Endothelial cell of umbilical vein (primary cell): ENCODE data around the gene TEX53. TPM values are rescaled to one million over a fixed set of nuclear protein-coding genes. Genes with fewer than 3 reads are reported as not detected.

Experiments
- BruUV-seq: library from RNA; stranded (reverse); fragments of 400-500 nt; replicated peaks from 2 replicates; lab custom pipeline; 2021; lab: Mats Ljungman, UMichigan
- CTCF ChIA-PET: fragments of 300-600, 350-600 bp; sonication (Branson Sonifier 250); formaldehyde crosslinking; loops from one replicate; lab custom pipeline; 2021; ENCODE audit warnings: antibody characterized with exemption, inconsistent platforms; lab: Charles Lee
- POLR2A ChIA-PET: fragments of 300-600, 350-600 bp; sonication (Branson Sonifier 250); formaldehyde crosslinking; loops from one replicate; lab custom pipeline; 2021; ENCODE audit warnings: antibody characterized with exemption, inconsistent platforms; lab: Charles Lee
- DNase-seq: peaks from one replicate; pipeline ENCODE4 v3.0.0-alpha.2; 2011; ENCODE audit warnings: low read depth, low spot score
- FAIRE-seq: peaks from 2 replicates; lab custom pipeline; 2011; peaks lifted over from hg19 to GRCh38; lab: Jason Lieb, UNC
- H2AFZ ChIP-seq: 2 replicates; pipeline ENCODE4 v1.6.0; 2012; ENCODE audit warnings: low read depth, low read length, control low read depth, inconsistent platforms
- H3K27ac ChIP-seq: 2 replicates; pipeline ENCODE4 v1.5.1; 2011; ENCODE audit warnings: low read depth, mild to moderate bottlenecking, control low read depth, low read length, moderate library complexity; ENCODE audit not compliant: insufficient read depth
- H3K27me3 ChIP-seq, 2 experiments: 2 replicates each; pipeline versions ENCODE4 v1.6.0 to v1.6.1; 2011; ENCODE audit warnings: low read length in 2 of 2, mixed read lengths in 1 of 2; ENCODE audit not compliant: control insufficient read depth in 2 of 2, insufficient read depth in 2 of 2
- H3K36me3 ChIP-seq, 2 experiments: 2 replicates in 1 of 2; 3 replicates in 1 of 2; pipeline ENCODE4 v1.5.1; 2011; ENCODE audit warnings: low read length in 2 of 2, mild to moderate bottlenecking in 1 of 2, moderate library complexity in 1 of 2; ENCODE audit not compliant: control insufficient read depth in 2 of 2, insufficient read depth in 2 of 2; ENCODE audit errors: extremely low read depth in 1 of 2
- H3K4me1 ChIP-seq: 3 replicates; pipeline ENCODE4 v1.5.1; 2011; ENCODE audit warnings: mild to moderate bottlenecking, low read length; ENCODE audit not compliant: control insufficient read depth, insufficient read depth; ENCODE audit errors: extremely low read depth
- H3K4me2 ChIP-seq: 2 replicates; pipeline ENCODE4 v1.6.1; 2011; ENCODE audit warnings: low read length, control low read depth, mixed read lengths; ENCODE audit not compliant: insufficient read depth
- H3K4me3 ChIP-seq, 3 experiments: fragments of 200-600 bp in 1 of 3; sonication (generic), shearing (Covaris generic) in 1 of 3; replicated peaks in 1 of 3; 2 replicates each; pipeline ENCODE4 v1.5.1; 2011 to 2016; ENCODE audit warnings: control low read depth in 3 of 3, low read length in 3 of 3, mild to moderate bottlenecking in 2 of 3, inconsistent platforms in 1 of 3, low read depth in 1 of 3, moderate library complexity in 1 of 3; ENCODE audit not compliant: insufficient read depth in 1 of 3
- H3K79me2 ChIP-seq: 2 replicates; pipeline ENCODE4 v1.6.0; 2012; ENCODE audit warnings: low read length, inconsistent platforms; ENCODE audit not compliant: control insufficient read depth, insufficient read depth
- H3K9ac ChIP-seq: replicated peaks from 2 replicates; pipeline ENCODE3; 2011; ENCODE audit warnings: low read length, control low read depth; ENCODE audit not compliant: insufficient read depth; ENCODE audit errors: extremely low read depth
- H3K9me1 ChIP-seq: replicated peaks from 3 replicates; pipeline ENCODE4 v1.6.0; 2011; ENCODE audit warnings: mild to moderate bottlenecking, low read length; ENCODE audit not compliant: control insufficient read depth, insufficient read depth; ENCODE audit errors: extremely low read depth
- H3K9me3 ChIP-seq: replicated peaks from 2 replicates; pipeline ENCODE4 v1.5.1; 2012; ENCODE audit warnings: low read length, inconsistent platforms; ENCODE audit not compliant: control insufficient read depth, insufficient read depth
- H4K20me1 ChIP-seq: replicated peaks from 2 replicates; pipeline ENCODE3; 2011; ENCODE audit warnings: mild to moderate bottlenecking, low read length; ENCODE audit not compliant: control insufficient read depth, insufficient read depth; ENCODE audit errors: extremely low read depth
- FOS ChIP-seq: IDR thresholded peaks from 2 replicates; pipeline ENCODE4 v1.6.1; 2011; ENCODE audit warnings: mild to moderate bottlenecking, low read length, moderate library complexity, borderline replicate concordance; ENCODE audit not compliant: insufficient read depth
- GATA2 ChIP-seq: IDR thresholded peaks from 2 replicates; pipeline ENCODE4 v1.7.0; 2011; ENCODE audit warnings: low read depth, mild to moderate bottlenecking, moderate library complexity, mixed read lengths, low read length; ENCODE audit not compliant: insufficient read length, insufficient read depth
- MYC ChIP-seq: IDR thresholded peaks from one replicate; pipeline ENCODE4 v1.6.1; 2011; ENCODE audit warnings: mild to moderate bottlenecking, low read depth, low read length
- POLR2A ChIP-seq: IDR thresholded peaks from 2 replicates; pipeline ENCODE4 v1.6.1; 2012; ENCODE audit warnings: low read depth, mild to moderate bottlenecking, control low read depth, low read length
- POLR2AphosphoS5 ChIP-seq: IDR thresholded peaks from 2 replicates; pipeline ENCODE4 v1.6.1; 2012; ENCODE audit warnings: low read depth, mild to moderate bottlenecking, control low read depth, low read length, moderate library complexity; ENCODE audit not compliant: insufficient read depth
- dilution Hi-C: fragments of 300-500 bp; cut with MboI; formaldehyde crosslinking; loops from one replicate; pipeline ENCODE4 v1.15.0; 2019; ENCODE audit warnings: low sequenced_read_pairs; ENCODE audit not compliant: extremely low pct_ligation_motif_present
- intact Hi-C: fragments of 100-400 bp; cut with micrococcal nuclease; formaldehyde crosslinking; loops from one replicate; pipeline ENCODE4 v1.10.0; 2022
- polyA plus RNA-seq, 4 experiments: library from polyadenylated mRNA; depleted of rRNA in 3 of 4; stranded (reverse) in 3 of 4; unstranded in 1 of 4; fragments of >200 nt; gene quantifications; 2 replicates each; pipeline versions ENCODE4 v1.2.1 to v1.2.3, GENCODE V29; 2011 to 2012; ENCODE audit warnings: missing spikeins in 1 of 4
- total RNA-seq: library from RNA; stranded (reverse); gene quantifications from 2 replicates; pipeline ENCODE4 v1.2.3, GENCODE V29; 2021
- TF ChIP-seq, protein P1 (sequence below): IDR thresholded peaks from 2 replicates; pipeline ENCODE4 v1.6.1; 2011; ENCODE audit not compliant: insufficient read depth, insufficient read length
- TF ChIP-seq, protein P2 (sequence below), 2 donors: IDR thresholded peaks; 1 replicate in 1 of 2; 2 replicates in 1 of 2; pipeline ENCODE4 v1.5.1; 2011; ENCODE audit warnings: low read length in 2 of 2, mild to moderate bottlenecking in 2 of 2, moderate library complexity in 2 of 2, control low read depth in 1 of 2, inconsistent platforms in 1 of 2, low read depth in 1 of 2; ENCODE audit not compliant: insufficient read depth in 1 of 2; ENCODE audit errors: extremely low read depth in 1 of 2

The TEX53 gene
- total and polyA plus RNA-seq, 2 donors (not counting 3 experiments of a cell fraction or from before 2014, with no cell fraction given) = not detected

DNA sequence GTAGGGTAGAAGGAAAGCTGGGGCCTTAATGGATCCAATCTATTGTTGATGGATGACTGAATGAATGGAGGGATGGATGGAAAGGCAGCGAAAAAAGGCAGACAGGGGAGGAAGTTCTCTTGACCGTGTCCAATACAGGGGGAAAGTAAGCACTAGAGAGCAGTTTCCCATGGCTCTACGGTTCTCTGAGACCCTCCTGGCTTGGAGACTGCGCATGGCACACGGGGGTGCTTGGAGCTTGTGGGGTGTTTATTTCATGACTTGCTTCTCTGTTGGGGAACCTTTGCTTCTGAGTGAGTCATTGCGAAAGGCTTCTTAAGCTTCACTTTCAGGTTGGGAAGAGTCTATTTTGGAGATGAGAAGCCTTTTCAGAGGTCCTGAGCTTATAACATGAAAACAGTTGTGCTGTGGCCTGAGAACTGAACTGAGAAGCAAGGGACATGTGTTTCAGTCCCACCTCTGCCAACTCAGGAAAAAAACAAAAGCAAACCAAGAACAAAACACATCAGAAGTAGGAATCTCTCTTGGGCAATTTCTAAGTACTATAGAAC is 37.2 kb upstream of the TEX53 start:
- H3K79me2 ChIP-seq = no peaks in the 10 kb centered on the region
- dilution Hi-C loops (no loop called here), intact Hi-C loops (no loop called here)
- no TSS peak for BruUV-seq
- no peaks in the 10 kb centered on the region for H4K20me1 ChIP-seq
- H3K9ac ChIP-seq = no peak overlapping the region
- peaks cover 8% of the 10 kb centered on the region for H3K4me1 ChIP-seq
- no peaks in the 10 kb centered on the region for H3K27me3 ChIP-seq
- H3K9me3 ChIP-seq = no peaks in the 10 kb centered on the region
- ChIA-PET POLR2A (no interaction called here), CTCF (interaction anchor here (1.3 kb wide), 1 partner anchor 14 kb away, joined by 3 read pairs; no protein-coding TSS in a partner anchor)
- no peak overlapping the region for H3K27ac ChIP-seq
- H3K4me2 ChIP-seq = no peak overlapping the region
- H3K36me3 ChIP-seq = no peaks in the 10 kb centered on the region
- no peak overlapping the region for H3K4me3 ChIP-seq
- no peaks in the 10 kb centered on the region for H3K9me1 ChIP-seq
- FAIRE-seq = no peak
- no peak for DNase-seq
- TF ChIP-seq MYC (no peak), FOS (no peak)
- TF ChIP-seq, protein P1, sequence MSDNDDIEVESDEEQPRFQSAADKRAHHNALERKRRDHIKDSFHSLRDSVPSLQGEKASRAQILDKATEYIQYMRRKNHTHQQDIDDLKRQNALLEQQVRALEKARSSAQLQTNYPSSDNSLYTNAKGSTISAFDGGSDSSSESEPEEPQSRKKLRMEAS = no peak
- no peak overlapping the region for H2AFZ ChIP-seq

DNA sequence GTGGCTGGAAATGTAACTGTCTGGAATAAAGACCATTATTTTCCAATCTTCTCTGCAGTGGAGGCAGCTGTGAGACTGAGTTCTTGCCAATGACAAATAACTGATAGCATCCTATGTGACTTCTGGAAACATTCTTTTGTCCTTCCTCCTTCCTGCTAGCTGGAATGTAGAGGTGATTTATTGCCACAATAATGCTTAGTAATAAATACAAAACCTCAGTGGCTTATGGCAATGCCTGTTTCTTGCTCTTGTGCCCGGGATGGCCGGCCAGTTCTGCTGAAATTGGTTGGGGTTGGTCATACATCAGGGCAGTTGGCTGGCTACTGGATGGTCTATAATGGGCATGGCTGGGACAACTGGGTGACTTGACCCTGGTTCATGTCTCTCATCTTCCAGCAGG is 36.5 kb upstream of the TEX53 start:
- Histone ChIP-seq H3K4me2 (no peak overlapping the region), H3K27me3 (no peaks in the 10 kb centered on the region), H3K27ac (no peak overlapping the region), H4K20me1 (no peaks in the 10 kb centered on the region), H3K79me2 (no peaks in the 10 kb centered on the region), H2AFZ (no peak overlapping the region), H3K4me3 (no peak overlapping the region), H3K9me3 (no peaks in the 10 kb centered on the region), H3K4me1 (peaks cover 8% of the 10 kb centered on the region), H3K9me1 (no peaks in the 10 kb centered on the region), H3K9ac (no peak overlapping the region), H3K36me3 (no peaks in the 10 kb centered on the region)
- FAIRE-seq (no peak), DNase-seq (no peak)
- POLR2A ChIA-PET = no interaction called here
- intact Hi-C loops = no loop called here
- CTCF ChIA-PET = interaction anchor here (1.0 to 1.7 kb wide), 3 partner anchors 13 to 220 kb away, joined by 3 to 9 read pairs (median 4); no protein-coding TSS in a partner anchor
- no peak for TF ChIP-seq POLR2AphosphoS5
- TF ChIP-seq POLR2A = no peak
- no peak for TF ChIP-seq GATA2
- TF ChIP-seq MYC = no peak
- TF ChIP-seq, protein P1 = no peak
- TF ChIP-seq, protein P2, sequence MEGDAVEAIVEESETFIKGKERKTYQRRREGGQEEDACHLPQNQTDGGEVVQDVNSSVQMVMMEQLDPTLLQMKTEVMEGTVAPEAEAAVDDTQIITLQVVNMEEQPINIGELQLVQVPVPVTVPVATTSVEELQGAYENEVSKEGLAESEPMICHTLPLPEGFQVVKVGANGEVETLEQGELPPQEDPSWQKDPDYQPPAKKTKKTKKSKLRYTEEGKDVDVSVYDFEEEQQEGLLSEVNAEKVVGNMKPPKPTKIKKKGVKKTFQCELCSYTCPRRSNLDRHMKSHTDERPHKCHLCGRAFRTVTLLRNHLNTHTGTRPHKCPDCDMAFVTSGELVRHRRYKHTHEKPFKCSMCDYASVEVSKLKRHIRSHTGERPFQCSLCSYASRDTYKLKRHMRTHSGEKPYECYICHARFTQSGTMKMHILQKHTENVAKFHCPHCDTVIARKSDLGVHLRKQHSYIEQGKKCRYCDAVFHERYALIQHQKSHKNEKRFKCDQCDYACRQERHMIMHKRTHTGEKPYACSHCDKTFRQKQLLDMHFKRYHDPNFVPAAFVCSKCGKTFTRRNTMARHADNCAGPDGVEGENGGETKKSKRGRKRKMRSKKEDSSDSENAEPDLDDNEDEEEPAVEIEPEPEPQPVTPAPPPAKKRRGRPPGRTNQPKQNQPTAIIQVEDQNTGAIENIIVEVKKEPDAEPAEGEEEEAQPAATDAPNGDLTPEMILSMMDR (IDR thresholded peaks at IDR 0.05; ENCODE audit: extremely low read depth in 1 of 2, insufficient read depth in 1 of 2, low read depth in 1 of 2, low read length in 2 of 2) = no peak
- no TSS peak for BruUV-seq
- dilution Hi-C loops = no loop called here
